HepG2 (cell line): ENCODE data around the gene SGMS1. TPM values are rescaled to one million over a fixed set of nuclear protein-coding genes. Genes with fewer than 3 reads are reported as not detected.

ENCODE experiments used
- ATAC-seq: fragments of 200-7000 bp; cut with Tn5 transposase; 3 replicates; pipeline ENCODE4 v1.9.1; 2020; ENCODE audit warnings: mild to moderate bottlenecking, moderate library complexity
- BruUV-seq: library from RNA; stranded (reverse); fragments of 400-500 nt; replicated peaks from 2 replicates; lab custom pipeline; 2021; lab: Mats Ljungman, UMichigan
- CTCF ChIA-PET: fragments of 300-600 bp; formaldehyde crosslinking; extraction: SDS; loops from one replicate; lab custom pipeline; 2021; ENCODE audit warnings: low total read pairs, inconsistent platforms, low intra/inter-chr PET ratio; lab: Yijun Ruan, JAX
- POLR2A ChIA-PET: fragments of 350-600 bp; sonication (Branson Sonifier 250); formaldehyde crosslinking; loops from one replicate; lab custom pipeline; 2020; ENCODE audit warnings: antibody characterized with exemption, inconsistent platforms; lab: Yijun Ruan, JAX
- DNase-seq: peaks from one replicate; pipeline ENCODE4 v3.0.0-alpha.2; 2015; ENCODE audit warnings: low spot score
- FAIRE-seq: peaks from 3 replicates; lab custom pipeline; 2011; peaks lifted over from hg19 to GRCh38; lab: Jason Lieb, UNC
- H2AFZ ChIP-seq: one replicate; pipeline ENCODE4 v1.6.1; 2011; ENCODE audit warnings: low read length, inconsistent platforms
- H3K27ac ChIP-seq: fragments of 300-600 bp; 3 replicates; pipeline ENCODE4 v1.8.0; 2011; ENCODE audit warnings: mixed run types, mild to moderate bottlenecking, mixed read lengths, low read length, inconsistent platforms; ENCODE audit not compliant: insufficient read depth; ENCODE audit errors: extremely low read length
- H3K27me3 ChIP-seq, 2 experiments: fragments of 200-600 bp in 1 of 2; 2 replicates in 1 of 2; 3 replicates in 1 of 2; pipeline versions ENCODE4 v1.6.0 to v1.8.0; 2011; ENCODE audit warnings: low read length in 2 of 2, mild to moderate bottlenecking in 2 of 2, moderate library complexity in 2 of 2, inconsistent platforms in 1 of 2; ENCODE audit not compliant: insufficient read depth in 2 of 2, control insufficient read depth in 1 of 2
- H3K36me3 ChIP-seq, 2 experiments: fragments of 200-600 bp in 1 of 2; replicated peaks in 1 of 2; 2 replicates in 1 of 2; 3 replicates in 1 of 2; pipeline versions ENCODE4 v1.5.1 to v1.8.0; 2011; ENCODE audit warnings: low read length in 2 of 2, inconsistent platforms in 1 of 2; ENCODE audit not compliant: insufficient read depth in 2 of 2, control insufficient read depth in 1 of 2
- H3K4me1 ChIP-seq: 2 replicates; pipeline ENCODE4 v1.5.1; 2012; ENCODE audit warnings: low read length, inconsistent platforms; ENCODE audit not compliant: insufficient read depth
- H3K4me2 ChIP-seq: 2 replicates; pipeline ENCODE4 v1.6.0; 2011; ENCODE audit warnings: low read depth, low read length, inconsistent platforms
- H3K4me3 ChIP-seq, 3 experiments: fragments of 200-600 bp in 1 of 3; sonication (generic), shearing (Covaris generic) in 1 of 3; replicated peaks in 1 of 3; 2 replicates each; pipeline ENCODE4 v1.5.1; 2011 to 2016; ENCODE audit warnings: low read length in 3 of 3, inconsistent platforms in 2 of 3, low read depth in 2 of 3, mild to moderate bottlenecking in 2 of 3, control low read depth in 1 of 3, mixed read lengths in 1 of 3; ENCODE audit not compliant: insufficient read depth in 1 of 3
- H3K79me2 ChIP-seq: one replicate; pipeline ENCODE4 v1.6.1; 2011; ENCODE audit warnings: low read length, inconsistent platforms; ENCODE audit not compliant: insufficient read depth
- H3K9ac ChIP-seq: 2 replicates; pipeline ENCODE4 v1.6.0; 2011; ENCODE audit warnings: mild to moderate bottlenecking, low read depth, low read length, inconsistent platforms; ENCODE audit not compliant: insufficient read depth
- H3K9me3 ChIP-seq: 2 replicates; pipeline ENCODE4 v1.5.1; 2012; ENCODE audit warnings: mild to moderate bottlenecking, low read length
- H4K20me1 ChIP-seq: 2 replicates; pipeline ENCODE4 v1.6.0; 2011; ENCODE audit warnings: inconsistent platforms, mild to moderate bottlenecking, low read length, moderate library complexity; ENCODE audit not compliant: insufficient read depth
- BHLHE40 ChIP-seq: IDR thresholded peaks from 2 replicates; pipeline ENCODE4 v1.6.1; 2011; ENCODE audit warnings: low read length, improper control_type of control experiment
- PAF1 ChIP-seq: IDR thresholded peaks from 2 replicates; pipeline ENCODE4 v1.6.1; 2016; ENCODE audit warnings: missing genetic modification reagents, missing compliant biosample characterization
- SNAPC2 ChIP-seq: sonication (generic); formaldehyde crosslinking; IDR thresholded peaks from 2 replicates; pipeline ENCODE4 v1.8.1; 2022; ENCODE audit warnings: mild to moderate bottlenecking, missing genetic modification reagents
- ZNF318 ChIP-seq: sonication (generic); formaldehyde crosslinking; IDR thresholded peaks from 2 replicates; pipeline ENCODE4 v1.4.0; 2020; ENCODE audit warnings: mild to moderate bottlenecking, missing genetic modification reagents
- ZNF775 ChIP-seq: sonication (generic); formaldehyde crosslinking; IDR thresholded peaks from 2 replicates; pipeline ENCODE4 v1.4.0; 2020; ENCODE audit warnings: missing genetic modification reagents, mild to moderate bottlenecking, moderate library complexity, borderline replicate concordance
- WGBS: methylation state at CpG from one replicate; pipeline ENCODE4 v1.1.6; 2017; ENCODE audit warnings: low lambda C conversion rate; 5-methylcytosine and 5-hydroxymethylcytosine counted together
- in situ Hi-C: cut with HindIII; loops from 2 replicates; pipeline ENCODE4 v1.10.0; 2017; ENCODE audit warnings: low pct_unique_long_range_greater_than_20kb; ENCODE audit not compliant: extremely low pct_ligation_motif_present
- intact Hi-C: fragments of 100-400 bp; cut with micrococcal nuclease; formaldehyde crosslinking; loops from one replicate; pipeline ENCODE4 v1.10.0; 2022; ENCODE audit not compliant: unreplicated experiment
- polyA plus RNA-seq, 8 experiments: library from polyadenylated mRNA; depleted of rRNA in 3 of 8; stranded (reverse) in 7 of 8; unstranded in 1 of 8; fragments of >200 nt; fragmentation: Illumina TruSeq in 4 of 8; extraction: Trizol in 4 of 8; gene quantifications; 2 replicates each; pipeline versions ENCODE4 v1.2.1 to v1.2.3, GENCODE V29; 2011 to 2016; ENCODE audit warnings: low read depth in 4 of 8, missing spikeins in 1 of 8, mixed read lengths in 1 of 8; ENCODE audit not compliant: insufficient read depth in 1 of 8
- total RNA-seq, 5 experiments: library from RNA; depleted of rRNA; stranded (reverse); fragments of >200 nt; fragmentation: Illumina TruSeq; extraction: Trizol; gene quantifications; 2 replicates each; pipeline ENCODE4 v1.2.3, GENCODE V29; 2016; ENCODE audit warnings: low read depth in 1 of 5
- TF ChIP-seq, protein P1 (sequence below): sonication (generic); formaldehyde crosslinking; IDR thresholded peaks from 2 replicates; pipeline ENCODE4 v1.4.0; 2020; ENCODE audit warnings: missing genetic modification reagents

The SGMS1 gene
- total and polyA plus RNA-seq, 2 of the 13 experiments (the other 11 are each of a cell fraction or from before 2014, with no cell fraction given) = 6.5 to 15.1 TPM

- no peak for ATAC-seq
- no peaks in the 10 kb centered on the region for H3K79me2 ChIP-seq
- no TSS peak for BruUV-seq
- no peak overlapping the region for H3K27ac ChIP-seq
- intact Hi-C loops (no loop called here), in situ Hi-C loops (no loop called here)
- no peaks in the 10 kb centered on the region for H3K9me3 ChIP-seq
- no peaks in the 10 kb centered on the region for H3K27me3 ChIP-seq
- ChIA-PET POLR2A (no interaction called here), CTCF (no interaction called here)
- no peak overlapping the region for H3K4me3 ChIP-seq
- peaks cover 0 to 12% of the 10 kb centered on the region in 2 experiments; a peak in 1 of 5 replicates for H3K36me3 ChIP-seq
- H2AFZ ChIP-seq = no peak overlapping the region
- no peak for FAIRE-seq
- H3K4me2 ChIP-seq = no peak overlapping the region
- no peak overlapping the region for H3K9ac ChIP-seq
- no peak for DNase-seq
- peaks cover 3% of the 10 kb centered on the region for H3K4me1 ChIP-seq
- no peak for TF ChIP-seq PAF1 (CRISPR knock-in tag)
- no peak for TF ChIP-seq SNAPC2 (CRISPR knock-in tag)
- no peak for TF ChIP-seq ZNF775
- TF ChIP-seq ZNF318 = no peak
- TF ChIP-seq, protein P1, sequence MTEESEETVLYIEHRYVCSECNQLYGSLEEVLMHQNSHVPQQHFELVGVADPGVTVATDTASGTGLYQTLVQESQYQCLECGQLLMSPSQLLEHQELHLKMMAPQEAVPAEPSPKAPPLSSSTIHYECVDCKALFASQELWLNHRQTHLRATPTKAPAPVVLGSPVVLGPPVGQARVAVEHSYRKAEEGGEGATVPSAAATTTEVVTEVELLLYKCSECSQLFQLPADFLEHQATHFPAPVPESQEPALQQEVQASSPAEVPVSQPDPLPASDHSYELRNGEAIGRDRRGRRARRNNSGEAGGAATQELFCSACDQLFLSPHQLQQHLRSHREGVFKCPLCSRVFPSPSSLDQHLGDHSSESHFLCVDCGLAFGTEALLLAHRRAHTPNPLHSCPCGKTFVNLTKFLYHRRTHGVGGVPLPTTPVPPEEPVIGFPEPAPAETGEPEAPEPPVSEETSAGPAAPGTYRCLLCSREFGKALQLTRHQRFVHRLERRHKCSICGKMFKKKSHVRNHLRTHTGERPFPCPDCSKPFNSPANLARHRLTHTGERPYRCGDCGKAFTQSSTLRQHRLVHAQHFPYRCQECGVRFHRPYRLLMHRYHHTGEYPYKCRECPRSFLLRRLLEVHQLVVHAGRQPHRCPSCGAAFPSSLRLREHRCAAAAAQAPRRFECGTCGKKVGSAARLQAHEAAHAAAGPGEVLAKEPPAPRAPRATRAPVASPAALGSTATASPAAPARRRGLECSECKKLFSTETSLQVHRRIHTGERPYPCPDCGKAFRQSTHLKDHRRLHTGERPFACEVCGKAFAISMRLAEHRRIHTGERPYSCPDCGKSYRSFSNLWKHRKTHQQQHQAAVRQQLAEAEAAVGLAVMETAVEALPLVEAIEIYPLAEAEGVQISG (CRISPR knock-in tag) = no peak
- TF ChIP-seq BHLHE40 = no peak
- no peaks in the 10 kb centered on the region for H4K20me1 ChIP-seq
- WGBS = 64% methylated on average over 1 of the region's 1 CpG
Measured at GRCh38 chr10:50464004-50464409, 159.7 kb downstream of the SGMS1 start.
